Endothelial cell (in vitro differentiated cells): ENCODE results near the gene RAD51B. TPM values are rescaled to one million over a fixed set of nuclear protein-coding genes. Genes with fewer than 3 reads are reported as not detected.

Experiments used
- DNase-seq: peaks from one replicate; pipeline ENCODE4 v3.0.0; 2021; ENCODE audit warnings: low spot score
- H3K27ac Mint-ChIP-seq: one replicate; pipeline ENCODE4 v1.8.0; 2021; ENCODE audit warnings: mixed read lengths, inconsistent platforms; ENCODE audit not compliant: unreplicated experiment
- H3K27me3 Mint-ChIP-seq: one replicate; pipeline ENCODE4 v1.8.0; 2021; ENCODE audit warnings: mild to moderate bottlenecking, moderate library complexity, mixed read lengths, inconsistent platforms; ENCODE audit not compliant: unreplicated experiment
- H3K36me3 Mint-ChIP-seq: one replicate; pipeline ENCODE4 v1.8.0; 2021; ENCODE audit warnings: mild to moderate bottlenecking, low read depth, mixed read lengths, inconsistent platforms; ENCODE audit not compliant: unreplicated experiment
- H3K4me1 Mint-ChIP-seq: one replicate; pipeline ENCODE4 v1.8.0; 2021; ENCODE audit warnings: mild to moderate bottlenecking, mixed read lengths, inconsistent platforms; ENCODE audit not compliant: unreplicated experiment
- H3K4me3 Mint-ChIP-seq: one replicate; pipeline ENCODE4 v1.8.0; 2021; ENCODE audit warnings: mild to moderate bottlenecking, mixed read lengths, inconsistent platforms; ENCODE audit not compliant: unreplicated experiment
- H3K9me3 Mint-ChIP-seq: one replicate; pipeline ENCODE4 v1.8.0; 2021; ENCODE audit warnings: mixed read lengths, inconsistent platforms; ENCODE audit not compliant: unreplicated experiment
- total RNA-seq: library from RNA; stranded (reverse); fragmentation: NEBNext Ultra II Directional; extraction: Animal tissue kit (Norgen Biotek cat#: 25700); gene quantifications from one replicate; pipeline ENCODE4 v1.2.1, GENCODE V29; 2021; ENCODE audit not compliant: unreplicated experiment
- TF ChIP-seq, protein P1 (sequence below): fragments of 200-600 bp; sonication (generic); IDR thresholded peaks from one replicate; pipeline ENCODE4 v1.5.0; 2021; ENCODE audit warnings: antibody characterized with exemption; ENCODE audit not compliant: unreplicated experiment

Gene RAD51B
- total RNA-seq, 1 donor from 2014 or later: 23.5 TPM

DNA sequence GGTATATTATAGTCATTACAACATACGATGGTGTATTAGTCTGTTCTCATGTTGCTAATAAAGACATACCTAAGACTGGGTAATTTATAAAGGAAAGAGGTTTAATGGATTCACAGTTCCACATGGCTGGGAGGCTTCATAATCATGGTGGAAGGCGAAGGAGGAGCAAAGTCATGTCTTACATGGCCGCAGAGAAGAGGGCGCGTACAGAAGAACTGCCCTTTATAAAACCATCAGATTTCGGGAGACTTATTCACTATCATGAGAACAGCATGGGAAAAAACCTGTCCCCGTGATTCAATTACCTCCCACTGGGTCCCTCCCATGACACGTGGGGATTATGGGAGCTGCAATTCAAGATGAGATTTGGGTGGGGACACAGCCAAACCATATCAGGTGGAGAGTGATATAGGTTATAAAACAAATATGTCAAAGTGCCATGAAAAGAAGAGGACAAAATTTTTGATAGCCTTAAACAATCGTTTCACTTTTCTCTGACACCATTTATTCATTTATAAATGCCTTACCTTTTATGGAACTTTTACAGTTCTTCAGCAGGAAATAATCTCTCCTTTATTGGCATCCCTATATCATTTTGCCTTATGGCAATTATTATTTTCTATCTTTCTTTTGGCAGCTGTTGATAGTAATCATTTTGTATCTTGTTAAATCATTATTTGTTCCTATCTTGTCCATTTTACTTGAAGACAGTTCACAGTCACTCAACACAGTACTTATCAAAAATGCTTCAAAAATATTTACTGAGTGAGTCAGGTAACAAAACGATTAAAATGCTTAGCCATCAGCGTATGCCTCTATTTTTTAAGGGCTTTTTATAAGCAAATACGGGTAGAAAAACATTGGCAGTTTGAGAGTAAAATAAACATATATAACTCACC lies 196.0 kb downstream of the RAD51B start:
- no peak overlapping the region for H3K27ac Mint-ChIP-seq
- H3K4me3 Mint-ChIP-seq: no peak overlapping the region
- H3K9me3 Mint-ChIP-seq: no peaks in the 10 kb centered on the region
- TF ChIP-seq, protein P1, sequence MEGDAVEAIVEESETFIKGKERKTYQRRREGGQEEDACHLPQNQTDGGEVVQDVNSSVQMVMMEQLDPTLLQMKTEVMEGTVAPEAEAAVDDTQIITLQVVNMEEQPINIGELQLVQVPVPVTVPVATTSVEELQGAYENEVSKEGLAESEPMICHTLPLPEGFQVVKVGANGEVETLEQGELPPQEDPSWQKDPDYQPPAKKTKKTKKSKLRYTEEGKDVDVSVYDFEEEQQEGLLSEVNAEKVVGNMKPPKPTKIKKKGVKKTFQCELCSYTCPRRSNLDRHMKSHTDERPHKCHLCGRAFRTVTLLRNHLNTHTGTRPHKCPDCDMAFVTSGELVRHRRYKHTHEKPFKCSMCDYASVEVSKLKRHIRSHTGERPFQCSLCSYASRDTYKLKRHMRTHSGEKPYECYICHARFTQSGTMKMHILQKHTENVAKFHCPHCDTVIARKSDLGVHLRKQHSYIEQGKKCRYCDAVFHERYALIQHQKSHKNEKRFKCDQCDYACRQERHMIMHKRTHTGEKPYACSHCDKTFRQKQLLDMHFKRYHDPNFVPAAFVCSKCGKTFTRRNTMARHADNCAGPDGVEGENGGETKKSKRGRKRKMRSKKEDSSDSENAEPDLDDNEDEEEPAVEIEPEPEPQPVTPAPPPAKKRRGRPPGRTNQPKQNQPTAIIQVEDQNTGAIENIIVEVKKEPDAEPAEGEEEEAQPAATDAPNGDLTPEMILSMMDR: no peak
- no peaks in the 10 kb centered on the region for H3K27me3 Mint-ChIP-seq
- no peak for DNase-seq
- H3K4me1 Mint-ChIP-seq: no peaks in the 10 kb centered on the region
- H3K36me3 Mint-ChIP-seq: no peaks in the 10 kb centered on the region

DNA sequence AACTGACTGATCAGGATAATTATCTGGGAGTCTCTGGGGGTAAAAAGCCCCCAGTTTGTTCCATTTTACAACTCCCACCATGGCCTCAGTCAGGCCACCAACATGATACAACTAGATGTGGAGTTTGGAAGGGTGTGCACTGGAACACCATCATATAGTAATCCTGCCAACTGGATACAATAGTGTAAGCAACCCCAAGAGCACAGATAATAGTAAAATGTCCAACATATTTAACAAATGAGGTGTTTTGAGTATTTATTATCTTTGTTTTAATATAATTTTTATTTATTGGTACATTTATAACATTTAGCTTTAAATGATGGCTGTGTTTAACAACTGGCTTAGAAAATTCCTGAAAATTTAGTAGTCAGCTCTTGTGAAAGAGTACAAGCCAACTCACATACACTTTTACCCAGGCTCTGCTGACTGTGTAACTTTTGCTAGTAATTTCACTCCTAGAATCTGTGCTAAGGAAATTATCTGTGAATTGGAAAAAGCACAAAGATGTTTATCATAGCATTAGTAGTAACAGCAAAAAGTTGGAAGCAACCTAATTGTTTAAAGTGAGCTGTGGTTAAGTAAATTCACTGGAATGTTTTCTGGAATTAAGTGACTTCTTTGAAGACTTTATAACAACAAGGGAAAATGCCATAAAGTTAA lies 196.8 kb downstream of the RAD51B start:
- DNase-seq: no peak
- no peaks in the 10 kb centered on the region for H3K36me3 Mint-ChIP-seq
- no peaks in the 10 kb centered on the region for H3K4me1 Mint-ChIP-seq
- no peak overlapping the region for H3K27ac Mint-ChIP-seq
- TF ChIP-seq, protein P1: no peak
- no peak overlapping the region for H3K4me3 Mint-ChIP-seq
- H3K9me3 Mint-ChIP-seq: no peaks in the 10 kb centered on the region
- no peaks in the 10 kb centered on the region for H3K27me3 Mint-ChIP-seq

DNA sequence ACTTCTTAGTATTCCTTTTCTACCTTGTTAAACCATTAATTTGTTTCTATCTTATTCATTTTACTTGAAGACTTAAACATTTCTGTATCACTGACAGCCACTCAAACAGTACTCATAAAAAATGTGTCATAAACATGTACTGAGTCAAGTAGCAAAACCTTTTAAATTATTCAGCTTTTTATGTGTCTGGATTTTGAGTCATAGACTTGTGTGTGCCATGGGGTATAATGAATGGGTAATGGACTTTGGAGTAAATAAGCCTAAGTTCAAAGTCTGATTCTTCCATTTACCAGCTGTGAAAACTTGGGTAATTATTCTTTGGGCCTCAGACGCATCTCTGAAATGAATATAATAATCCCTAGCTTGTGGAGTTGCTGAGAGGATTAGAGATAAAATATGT lies 199.0 kb downstream of the RAD51B start:
- H3K36me3 Mint-ChIP-seq: no peaks in the 10 kb centered on the region
- TF ChIP-seq, protein P1: no peak

DNA sequence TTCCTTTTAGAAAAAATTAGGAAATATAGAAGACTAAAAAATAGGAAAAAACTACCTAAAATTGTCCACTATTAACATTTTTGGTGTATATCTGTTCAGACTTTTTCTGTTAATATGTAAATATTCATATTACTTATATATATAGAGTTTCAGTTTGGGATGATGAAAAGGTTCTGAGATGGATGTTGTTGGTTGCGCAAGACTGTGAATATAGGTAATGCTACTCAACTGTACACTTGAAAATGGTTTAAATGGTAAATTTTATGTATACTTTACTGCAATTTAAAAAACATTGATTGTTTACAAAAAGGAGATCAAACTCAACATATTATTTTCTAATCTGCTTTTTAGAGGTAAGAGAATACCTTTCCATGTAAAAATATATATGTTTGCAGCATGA lies 200.9 kb downstream of the RAD51B start:
- TF ChIP-seq, protein P1: no peak
- no peak for DNase-seq
- Mint-ChIP-seq H3K27me3 (no peaks in the 10 kb centered on the region), H3K4me3 (no peak overlapping the region), H3K27ac (no peak overlapping the region), H3K36me3 (no peaks in the 10 kb centered on the region), H3K9me3 (no peaks in the 10 kb centered on the region), H3K4me1 (no peaks in the 10 kb centered on the region)

More for the DNA sequence above, 199.0 kb downstream of the RAD51B start:
- Mint-ChIP-seq H3K27ac (no peak overlapping the region), H3K4me1 (no peaks in the 10 kb centered on the region), H3K27me3 (no peaks in the 10 kb centered on the region), H3K9me3 (no peaks in the 10 kb centered on the region), H3K4me3 (no peak overlapping the region)
- DNase-seq: no peak
